ENCODE results near the gene MCC. TPM values are rescaled to one million over a fixed set of nuclear protein-coding genes. Genes with fewer than 3 reads are reported as not detected.

MCC gene
- total and polyA plus RNA-seq, 2 donors (not counting 1 experiment from before 2014, with no cell fraction given) = 0.09 to 0.32 TPM

DNA sequence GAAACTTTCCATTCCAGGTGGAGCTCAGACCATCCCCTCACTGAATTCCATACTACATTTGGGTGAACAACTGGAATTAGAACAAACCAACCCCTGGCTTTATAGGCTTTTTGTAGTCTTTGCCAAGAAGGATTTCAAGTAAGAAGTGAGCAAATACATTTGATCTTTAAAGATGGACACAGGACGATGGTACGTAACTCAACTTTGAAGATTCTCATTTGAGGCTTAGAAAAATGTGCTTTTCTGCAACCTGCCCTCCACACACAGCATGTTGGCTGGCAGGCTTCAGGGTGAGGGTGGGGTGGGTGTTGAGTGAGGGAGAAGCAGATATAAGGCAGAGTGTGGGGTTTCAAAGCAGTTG lies 335.9 kb downstream of the MCC start:
- no peak overlapping the region for H2AFZ ChIP-seq (ENCODE audit: insufficient read depth, low read depth, low read length, poor library complexity, severe bottlenecking)
- DNase-seq = no peak
- no peaks in the 10 kb centered on the region for H4K20me1 ChIP-seq (ENCODE audit: control insufficient read depth, insufficient read depth, low read length, poor library complexity, severe bottlenecking)
- Mint-ChIP-seq H3K9me3 (ENCODE audit: insufficient read depth) (no peaks in the 10 kb centered on the region), H3K27ac (no peak overlapping the region), H3K4me3 (no peak overlapping the region), H3K4me1 (no peaks in the 10 kb centered on the region), H3K27me3 (peaks cover 17% of the 10 kb centered on the region)
- H3K36me3 ChIP-seq (replicated peaks in 1 of 2; ENCODE audit: control extremely low read depth in 1 of 2, control insufficient read depth in 1 of 2, extremely low read depth in 1 of 2, insufficient read depth in 2 of 2, low read length in 1 of 2) = no peaks in the 10 kb centered on the region
- no peaks in the 10 kb centered on the region for H3K4me1 ChIP-seq (ENCODE audit: control insufficient read depth in 2 of 2, insufficient read depth in 2 of 2, low read length in 2 of 2)
- H3K79me2 ChIP-seq (ENCODE audit: control insufficient read depth, insufficient read depth, low read length) = no peaks in the 10 kb centered on the region
- ChIA-PET CTCF (no interaction called here), POLR2A (no interaction called here)
- intact Hi-C loops (cut with micrococcal nuclease) = no loop called here
- TF ChIP-seq, protein P1, sequence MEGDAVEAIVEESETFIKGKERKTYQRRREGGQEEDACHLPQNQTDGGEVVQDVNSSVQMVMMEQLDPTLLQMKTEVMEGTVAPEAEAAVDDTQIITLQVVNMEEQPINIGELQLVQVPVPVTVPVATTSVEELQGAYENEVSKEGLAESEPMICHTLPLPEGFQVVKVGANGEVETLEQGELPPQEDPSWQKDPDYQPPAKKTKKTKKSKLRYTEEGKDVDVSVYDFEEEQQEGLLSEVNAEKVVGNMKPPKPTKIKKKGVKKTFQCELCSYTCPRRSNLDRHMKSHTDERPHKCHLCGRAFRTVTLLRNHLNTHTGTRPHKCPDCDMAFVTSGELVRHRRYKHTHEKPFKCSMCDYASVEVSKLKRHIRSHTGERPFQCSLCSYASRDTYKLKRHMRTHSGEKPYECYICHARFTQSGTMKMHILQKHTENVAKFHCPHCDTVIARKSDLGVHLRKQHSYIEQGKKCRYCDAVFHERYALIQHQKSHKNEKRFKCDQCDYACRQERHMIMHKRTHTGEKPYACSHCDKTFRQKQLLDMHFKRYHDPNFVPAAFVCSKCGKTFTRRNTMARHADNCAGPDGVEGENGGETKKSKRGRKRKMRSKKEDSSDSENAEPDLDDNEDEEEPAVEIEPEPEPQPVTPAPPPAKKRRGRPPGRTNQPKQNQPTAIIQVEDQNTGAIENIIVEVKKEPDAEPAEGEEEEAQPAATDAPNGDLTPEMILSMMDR (IDR thresholded peaks at IDR 0.05) = no peak
- no peak for TF ChIP-seq EZH2 (IDR thresholded peaks at IDR 0.05; ENCODE audit: borderline replicate concordance, insufficient read depth, low read depth, low read length, poor library complexity, severe bottlenecking)
- H3K4me2 ChIP-seq (replicated peaks; ENCODE audit: low read depth, low read length, poor library complexity, severe bottlenecking) = no peak overlapping the region
- WGBS (ENCODE audit: insufficient coverage) = no CpG with 5 or more reads among the region's 2 CpGs
- H3K27me3 ChIP-seq (replicated peaks in 1 of 4; ENCODE audit: control extremely low read depth in 1 of 4, control insufficient read depth in 3 of 4, insufficient read depth in 4 of 4, low read length in 3 of 4) = no peaks in the 10 kb centered on the region
- H3K9me3 ChIP-seq (ENCODE audit: control extremely low read depth in 1 of 3, control insufficient read depth in 2 of 3, insufficient read depth in 1 of 3, low read length in 2 of 3) = no peaks in the 10 kb centered on the region
- H3K4me3 ChIP-seq (ENCODE audit: control extremely low read depth in 1 of 5, extremely low read depth in 1 of 5, insufficient read depth in 1 of 5, low read depth in 2 of 5, low read length in 4 of 5) = no peak overlapping the region
- ATAC-seq (ENCODE audit: low read depth) = no peak
- H3K9ac ChIP-seq (ENCODE audit: low read length) = no peak overlapping the region
- H3K27ac ChIP-seq (ENCODE audit: low read length in 2 of 2) = no peak overlapping the region

DNA sequence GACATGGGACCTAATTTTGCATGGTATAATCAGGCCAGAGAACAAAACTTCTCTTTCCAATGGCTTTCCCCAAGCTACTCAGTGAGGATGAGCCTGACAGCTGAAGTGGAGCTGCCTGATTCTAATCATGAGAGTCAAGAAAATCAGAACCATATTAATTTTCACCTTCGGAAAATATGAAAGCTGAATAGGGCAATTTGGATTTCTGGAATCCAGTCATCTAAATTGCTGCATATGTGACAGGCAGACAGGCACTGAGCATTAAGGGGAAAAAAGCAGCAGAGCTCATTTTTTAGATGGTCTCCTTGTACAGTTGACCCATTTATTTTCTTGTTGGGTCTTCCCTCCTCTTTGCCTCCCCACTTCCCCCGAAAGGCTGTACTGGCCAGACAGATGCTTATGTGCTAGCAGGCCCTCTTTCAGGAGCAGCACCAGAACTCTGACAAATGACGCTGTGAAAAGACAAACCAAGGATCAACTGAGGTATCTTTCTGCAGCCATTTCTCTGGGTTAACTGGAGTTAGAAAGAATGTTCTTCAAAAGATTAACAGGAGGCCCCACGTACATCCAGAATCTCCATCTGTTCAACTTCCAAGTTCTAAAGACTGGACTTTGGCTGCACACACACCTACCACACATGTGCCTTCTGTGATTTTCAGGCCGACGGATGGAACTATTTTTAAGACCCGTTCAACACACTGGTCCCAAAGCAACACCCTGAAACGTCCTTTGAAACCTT lies 336.4 kb downstream of the MCC start:
- Histone ChIP-seq H4K20me1 (ENCODE audit: control insufficient read depth, insufficient read depth, low read length, poor library complexity, severe bottlenecking) (no peaks in the 10 kb centered on the region), H3K4me3 (ENCODE audit: control extremely low read depth in 1 of 5, extremely low read depth in 1 of 5, insufficient read depth in 1 of 5, low read depth in 2 of 5, low read length in 4 of 5) (no peak overlapping the region), H2AFZ (ENCODE audit: insufficient read depth, low read depth, low read length, poor library complexity, severe bottlenecking) (no peak overlapping the region), H3K79me2 (ENCODE audit: control insufficient read depth, insufficient read depth, low read length) (no peaks in the 10 kb centered on the region), H3K9ac (ENCODE audit: low read length) (no peak overlapping the region), H3K4me1 (ENCODE audit: control insufficient read depth in 2 of 2, insufficient read depth in 2 of 2, low read length in 2 of 2) (no peaks in the 10 kb centered on the region), H3K36me3 (replicated peaks in 1 of 2; ENCODE audit: control extremely low read depth in 1 of 2, control insufficient read depth in 1 of 2, extremely low read depth in 1 of 2, insufficient read depth in 2 of 2, low read length in 1 of 2) (no peaks in the 10 kb centered on the region), H3K9me3 (ENCODE audit: control extremely low read depth in 1 of 3, control insufficient read depth in 2 of 3, insufficient read depth in 1 of 3, low read length in 2 of 3) (no peaks in the 10 kb centered on the region), H3K27ac (ENCODE audit: low read length in 2 of 2) (no peak overlapping the region), H3K27me3 (replicated peaks in 1 of 4; ENCODE audit: control extremely low read depth in 1 of 4, control insufficient read depth in 3 of 4, insufficient read depth in 4 of 4, low read length in 3 of 4) (no peaks in the 10 kb centered on the region), H3K4me2 (replicated peaks; ENCODE audit: low read depth, low read length, poor library complexity, severe bottlenecking) (no peak overlapping the region)
- ATAC-seq (ENCODE audit: low read depth) = no peak
- peaks cover 14% of the 10 kb centered on the region for H3K27me3 Mint-ChIP-seq
- POLR2A ChIA-PET = no interaction called here
- no peak overlapping the region for H3K27ac Mint-ChIP-seq
- no peak for DNase-seq
- 89% methylated on average over 8 of the region's 8 CpGs for WGBS (ENCODE audit: insufficient coverage)
- intact Hi-C loops (cut with micrococcal nuclease) = no loop called here
- CTCF ChIA-PET = no interaction called here
- H3K4me1 Mint-ChIP-seq = no peaks in the 10 kb centered on the region
- H3K9me3 Mint-ChIP-seq (ENCODE audit: insufficient read depth) = no peaks in the 10 kb centered on the region
- TF ChIP-seq EZH2 (IDR thresholded peaks at IDR 0.05; ENCODE audit: borderline replicate concordance, insufficient read depth, low read depth, low read length, poor library complexity, severe bottlenecking) = no peak
- TF ChIP-seq, protein P1 (IDR thresholded peaks at IDR 0.05) = no peak
- H3K4me3 Mint-ChIP-seq = no peak overlapping the region

Data from B cell (primary cell).